GM19035 (cell line): ENCODE measurements around the gene VENTX.

ENCODE experiments used
- ATAC-seq: cut with Tn5 transposase; IDR thresholded peaks from one replicate; pipeline ENCODE4 v1.9.1; 2021; ENCODE audit not compliant: unreplicated experiment

VENTX gene

DNA sequence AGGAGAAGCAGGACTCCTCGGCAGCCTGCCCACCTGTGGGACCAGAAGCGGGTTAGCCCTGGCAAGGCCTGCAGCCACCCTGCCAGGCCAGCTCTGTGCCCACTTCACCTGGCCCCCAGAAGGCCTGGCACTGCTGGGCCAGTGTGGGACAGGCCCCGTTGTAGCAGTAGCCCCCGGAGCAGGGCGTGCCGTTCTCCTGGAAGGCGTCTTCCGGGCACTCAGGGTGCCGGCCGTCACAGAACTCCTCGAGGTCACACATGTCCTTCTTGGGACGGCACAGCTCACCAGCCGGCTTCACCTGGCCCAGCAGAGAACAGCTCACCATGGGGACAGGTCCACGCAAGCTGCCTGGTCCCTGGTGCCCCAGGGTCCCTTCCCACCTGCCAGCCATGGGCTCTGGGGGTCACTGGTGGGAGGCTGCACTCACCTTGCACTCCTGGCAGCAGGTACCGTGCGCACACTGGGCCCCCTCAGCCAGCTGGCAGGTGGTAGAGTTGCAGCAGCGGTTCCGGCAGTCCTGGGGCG lies 33.2 kb downstream of the VENTX start:
- ATAC-seq: no peak

DNA sequence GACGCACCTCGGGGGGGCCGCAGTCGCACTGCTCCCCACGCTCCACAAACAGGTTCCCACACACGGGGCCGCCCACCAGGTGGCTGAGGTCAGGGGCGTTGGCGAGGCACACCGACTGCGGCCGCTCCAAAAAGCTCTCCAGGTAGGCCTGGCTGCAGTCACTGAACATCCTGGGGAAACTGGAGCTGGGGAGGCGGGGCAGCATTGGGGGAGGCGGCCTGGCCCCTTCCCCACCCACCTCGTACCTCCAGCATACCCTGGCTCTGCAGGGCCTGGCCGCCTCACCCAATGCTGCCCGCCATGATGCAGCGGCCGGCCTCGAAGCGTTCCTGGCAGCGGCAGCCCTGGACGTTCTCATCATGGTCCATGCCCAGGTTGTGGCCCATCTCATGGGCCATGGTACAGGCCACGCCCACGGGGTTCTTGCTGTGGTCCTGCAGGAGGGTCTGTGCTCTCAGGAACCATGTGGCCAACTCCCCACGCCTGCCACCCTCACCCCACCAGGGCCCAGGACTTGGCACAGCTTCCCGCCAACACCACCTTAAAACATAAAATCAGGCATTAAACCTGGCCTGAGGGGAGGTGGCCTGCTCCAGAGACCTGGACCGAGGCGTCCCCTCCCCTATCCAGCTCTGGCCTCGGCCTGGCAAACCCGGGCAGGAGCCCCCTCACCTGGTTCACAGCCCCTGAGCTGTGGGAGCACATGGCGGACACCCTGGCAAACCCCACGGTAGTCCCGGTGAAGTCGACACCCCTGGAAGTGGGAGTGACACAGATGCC lies 34.1 kb downstream of the VENTX start:
- ATAC-seq: no peak

DNA sequence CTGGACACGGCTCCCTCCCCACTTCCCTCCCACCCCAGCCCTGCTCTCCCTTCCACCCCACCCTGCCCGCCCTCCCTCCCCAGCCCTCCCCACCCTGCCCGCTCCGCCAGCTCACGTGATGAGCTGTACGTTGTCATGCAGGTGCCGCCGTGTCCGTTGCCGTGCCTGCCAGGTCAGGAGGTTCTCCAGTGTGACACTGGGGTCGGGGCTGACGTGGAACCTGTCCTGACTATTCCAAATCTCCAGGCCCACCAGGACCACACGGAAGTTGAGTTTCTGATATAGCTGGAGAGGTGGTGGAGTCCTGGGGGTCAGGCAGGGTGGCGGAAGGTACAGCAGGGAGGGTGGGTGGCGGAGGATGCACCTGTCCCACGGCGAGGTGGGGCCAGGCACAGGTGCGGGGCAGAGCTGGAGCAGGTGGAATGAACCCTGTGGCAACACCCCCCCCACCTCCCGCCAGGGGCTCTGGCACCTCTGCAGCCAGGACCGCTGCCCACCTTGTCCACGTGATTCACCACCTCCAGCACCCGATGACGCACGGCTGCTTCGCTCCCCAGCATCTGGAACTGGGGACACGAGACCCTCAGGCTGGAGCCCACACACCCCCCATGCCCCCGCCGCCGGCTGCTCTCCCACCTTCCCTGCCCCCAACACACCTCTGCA lies 34.8 kb downstream of the VENTX start:
- no peak for ATAC-seq

DNA sequence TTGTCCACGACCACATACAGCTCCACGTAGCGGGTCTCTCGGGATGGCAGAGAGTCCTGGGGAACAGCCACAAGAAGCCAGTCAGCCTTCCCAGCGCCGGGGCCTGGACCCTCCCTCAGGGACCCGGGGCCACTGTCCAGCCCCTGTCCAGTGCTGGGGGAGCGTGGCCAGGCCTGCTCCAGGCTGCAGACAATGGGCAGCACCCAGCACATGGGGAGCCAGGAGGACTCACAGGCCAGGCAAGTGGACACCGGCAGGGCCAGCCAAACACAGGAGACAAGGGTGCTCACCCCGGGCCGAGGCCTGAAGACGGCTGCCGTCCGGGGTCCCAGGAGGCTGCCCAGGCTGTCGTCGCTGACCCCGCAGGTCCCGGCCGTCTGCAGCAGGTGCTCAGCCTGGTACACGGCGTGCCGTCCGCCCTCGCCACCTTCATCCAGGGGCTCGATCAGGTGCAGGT lies 35.3 kb downstream of the VENTX start:
- ATAC-seq: no peak

DNA sequence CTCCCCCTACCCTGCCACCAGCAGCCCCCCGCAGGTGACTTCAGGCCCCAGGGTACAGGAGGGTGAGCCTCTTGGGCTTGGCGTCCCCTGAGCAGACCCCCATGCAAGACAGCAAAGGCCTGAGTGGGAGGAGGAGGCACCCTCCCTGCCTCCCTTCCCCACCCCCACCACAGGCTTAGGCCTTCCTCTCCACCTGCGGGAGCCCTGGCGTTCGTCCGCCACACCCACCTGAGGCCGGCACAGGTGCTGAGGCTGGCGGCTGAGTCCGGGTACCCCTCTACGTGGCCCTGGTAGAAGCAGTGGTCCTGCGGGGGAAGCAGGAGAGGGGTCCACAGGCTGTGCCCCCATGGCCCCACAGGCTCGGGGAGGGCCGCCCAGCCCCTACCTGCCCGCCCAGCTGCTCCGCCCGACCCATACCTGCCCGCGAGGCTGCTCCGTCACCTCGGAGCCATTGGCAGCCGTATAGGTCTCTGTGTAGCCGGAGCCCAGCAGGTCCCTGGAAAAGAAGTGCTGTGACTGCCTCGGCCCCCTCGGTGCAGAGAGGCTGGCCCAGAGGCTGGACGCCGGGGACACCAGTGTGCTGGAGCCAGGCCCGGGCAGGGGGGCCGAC lies 36.0 kb downstream of the VENTX start:
- no peak for ATAC-seq

DNA sequence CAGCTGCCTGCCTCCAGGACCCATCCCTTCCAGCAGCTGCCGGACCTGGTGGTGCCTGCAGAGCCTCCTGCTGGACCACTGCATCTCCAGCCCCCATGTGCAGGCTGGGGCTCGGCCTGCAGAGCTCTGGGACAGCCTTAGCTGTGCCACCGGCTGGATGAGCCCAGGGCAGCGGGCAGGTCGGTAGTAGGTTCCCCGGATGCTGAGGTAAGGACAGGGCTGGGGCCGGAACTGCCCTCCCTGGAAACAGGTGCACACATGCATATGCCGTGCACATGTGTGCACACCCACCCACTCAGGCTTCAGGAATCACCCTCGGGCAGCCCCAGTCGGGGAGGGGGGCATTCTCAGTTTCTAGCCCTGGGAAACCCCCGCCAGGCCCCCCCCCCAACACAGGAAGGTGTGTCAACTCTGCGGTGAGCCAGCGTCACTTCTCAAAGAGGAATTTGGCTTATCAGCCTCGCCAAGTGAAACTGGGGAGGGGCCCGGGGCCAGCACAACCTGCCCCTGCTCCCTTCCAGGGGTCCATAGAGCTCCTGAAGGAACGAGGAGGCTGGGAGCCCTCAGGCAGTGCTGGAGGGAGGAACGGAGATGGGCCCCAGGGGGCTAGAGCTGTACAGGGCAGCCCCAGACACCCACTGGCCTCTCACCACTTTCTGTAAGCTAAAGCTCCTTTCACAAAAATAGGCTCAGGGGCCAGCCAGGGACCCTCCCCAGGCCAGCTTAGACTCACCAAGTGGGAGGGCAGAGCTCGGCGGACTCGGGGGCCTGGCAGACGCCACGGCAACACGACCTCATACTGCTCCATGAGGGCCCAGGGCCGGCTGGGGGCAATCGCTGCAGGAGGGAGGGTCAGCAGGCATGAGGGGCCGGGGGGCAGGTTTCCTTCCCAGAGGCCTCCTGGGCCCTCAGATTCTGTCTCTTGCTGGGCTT lies 37.4 kb downstream of the VENTX start:
- peak; percentile 51 for ATAC-seq

DNA sequence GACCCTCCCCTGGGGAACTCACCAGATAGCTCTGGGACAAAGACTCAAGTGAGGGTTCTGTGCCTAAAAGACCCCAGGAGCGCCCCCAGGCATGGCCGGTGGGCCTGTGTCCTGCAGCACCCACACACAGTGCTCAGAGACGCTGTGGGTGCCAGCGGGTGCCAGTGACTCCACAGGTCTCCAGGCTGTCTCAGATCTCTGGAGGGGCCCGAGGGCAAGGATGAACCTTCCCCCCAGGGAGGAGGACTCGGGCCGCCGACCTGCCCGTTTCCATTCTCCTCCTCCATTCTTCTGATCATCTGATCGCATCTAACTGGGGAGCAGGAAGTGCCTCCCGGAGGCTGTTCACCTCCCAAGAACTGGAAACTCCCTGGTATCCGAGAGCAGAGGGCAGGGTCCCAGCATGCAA lies 38.0 kb downstream of the VENTX start:
- peak; percentile 33 for ATAC-seq

DNA sequence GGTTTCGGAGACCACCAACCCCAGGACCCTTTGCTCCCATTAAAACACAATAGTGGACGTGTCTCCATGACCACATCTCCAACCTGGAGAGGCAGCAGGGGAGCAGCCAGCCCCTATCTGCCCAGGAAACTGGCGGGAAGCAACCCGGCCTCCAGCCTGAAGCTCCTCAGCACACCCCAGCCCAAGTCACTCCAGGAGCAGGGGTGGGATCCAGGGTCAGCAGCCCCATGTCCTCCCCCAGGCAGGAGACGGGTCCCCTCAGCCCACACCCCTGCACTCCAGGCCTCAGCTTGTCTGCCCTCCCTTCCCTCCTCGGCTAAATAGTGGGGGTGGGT lies 38.4 kb downstream of the VENTX start:
- peak; percentile 0 for ATAC-seq

DNA sequence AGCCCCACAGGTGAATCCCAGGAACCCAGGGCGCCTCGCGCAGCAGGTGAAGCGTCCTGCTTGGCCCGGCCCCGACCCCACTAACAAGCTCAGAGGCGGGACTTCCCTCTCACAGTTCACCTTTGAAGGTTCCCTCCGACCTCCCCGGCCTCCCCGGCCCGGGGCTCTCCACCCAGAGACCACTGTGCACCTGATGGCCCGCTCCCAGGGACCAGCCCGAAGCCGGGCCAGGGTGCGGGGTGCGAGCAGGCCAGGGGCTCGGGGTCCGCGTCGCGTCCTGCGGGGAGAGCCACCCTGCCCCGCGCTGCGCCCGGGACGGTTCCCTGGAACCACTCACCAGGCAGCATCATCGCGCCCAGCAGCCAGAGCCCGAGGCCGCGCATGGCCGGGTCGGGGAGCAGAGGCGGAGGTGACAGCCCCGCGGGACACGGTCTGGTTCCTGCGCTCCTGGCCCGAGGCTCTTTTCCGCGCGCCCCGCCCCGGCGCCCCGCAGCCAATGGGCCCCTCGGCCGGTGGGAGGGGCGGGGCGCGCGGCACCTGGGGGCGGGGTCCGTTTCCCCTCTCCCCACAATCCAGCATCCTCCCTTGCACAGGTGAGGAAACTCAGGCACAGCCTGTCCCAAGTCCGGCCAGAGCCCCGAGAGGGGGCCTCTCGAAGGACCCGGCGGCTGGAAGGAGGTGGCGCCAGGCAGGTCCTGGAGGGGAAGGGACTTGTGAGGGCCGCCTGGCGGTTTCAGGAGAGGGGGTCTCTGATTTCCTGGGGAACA lies 39.0 kb downstream of the VENTX start, which contains the start of gene ADAM8:
Gene ADAM8 (minus strand): TSS at position 434 of the 767 bp plus-strand sequence. CDS start 51 bp downstream, at position 383.
- ATAC-seq: peak; percentile 40

DNA sequence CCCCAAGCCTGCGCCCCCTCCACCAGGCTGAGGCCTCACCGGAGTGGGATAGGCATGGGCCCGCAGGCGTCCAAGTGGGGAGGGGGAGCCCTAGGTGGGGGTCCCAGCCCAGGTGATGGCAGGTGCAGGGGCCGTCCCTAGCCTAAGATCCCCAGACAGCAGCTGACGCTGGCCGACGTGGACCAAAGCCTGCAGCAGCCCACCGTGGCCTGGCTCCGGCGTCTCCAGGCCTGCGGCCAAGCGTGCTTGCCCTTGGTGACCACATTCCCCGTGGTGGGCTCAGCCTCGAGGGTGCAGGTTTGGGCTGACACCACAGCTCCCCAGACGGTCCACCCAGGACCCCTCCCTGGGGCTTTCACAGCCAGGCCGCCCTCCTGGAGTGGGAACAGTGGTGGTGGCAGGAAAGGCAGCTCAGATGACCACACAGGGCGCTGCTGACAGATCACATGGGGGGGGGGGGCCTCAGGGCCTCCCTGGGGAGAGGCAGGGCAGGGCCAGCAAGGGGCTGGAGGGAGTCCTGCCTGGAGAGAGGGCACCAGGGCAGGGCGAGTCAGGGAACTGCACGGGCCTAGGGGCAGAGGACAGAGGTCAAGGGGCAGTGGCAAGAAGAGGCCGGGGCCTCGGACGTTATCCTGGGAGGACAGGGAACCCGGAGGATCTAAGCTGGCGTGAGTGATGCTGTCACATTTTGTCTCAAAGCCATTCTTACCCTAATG lies 39.8 kb downstream of the VENTX start:
- ATAC-seq: no peak

DNA sequence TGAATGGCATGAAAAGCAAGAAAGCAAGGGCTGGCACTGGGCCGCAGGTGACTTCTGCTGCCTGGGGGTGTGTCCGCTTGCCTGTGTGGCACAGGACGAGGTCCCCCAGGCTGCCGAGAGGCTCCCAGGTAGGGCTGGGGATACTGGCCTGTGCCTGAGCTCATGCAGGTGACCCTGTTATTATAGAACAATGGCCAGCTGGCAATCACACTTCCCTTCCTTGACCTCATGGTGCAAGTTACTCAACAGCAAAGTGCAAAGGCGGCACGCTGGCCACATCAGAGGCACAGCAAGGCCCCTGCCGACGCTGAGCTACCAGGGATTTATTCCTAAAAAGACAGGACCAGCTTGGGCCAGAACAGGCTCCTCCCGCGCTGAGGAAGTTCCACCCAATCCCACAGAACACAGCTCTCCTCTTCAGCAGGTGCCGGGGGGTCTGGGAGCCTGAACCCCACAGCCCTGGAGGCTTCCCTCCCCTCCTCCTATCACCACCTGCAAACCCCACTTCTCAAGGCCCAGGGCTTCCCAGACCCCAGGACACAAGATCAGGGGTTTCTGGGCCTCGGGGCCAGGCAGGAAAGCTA lies 40.4 kb downstream of the VENTX start:
- no peak for ATAC-seq

DNA sequence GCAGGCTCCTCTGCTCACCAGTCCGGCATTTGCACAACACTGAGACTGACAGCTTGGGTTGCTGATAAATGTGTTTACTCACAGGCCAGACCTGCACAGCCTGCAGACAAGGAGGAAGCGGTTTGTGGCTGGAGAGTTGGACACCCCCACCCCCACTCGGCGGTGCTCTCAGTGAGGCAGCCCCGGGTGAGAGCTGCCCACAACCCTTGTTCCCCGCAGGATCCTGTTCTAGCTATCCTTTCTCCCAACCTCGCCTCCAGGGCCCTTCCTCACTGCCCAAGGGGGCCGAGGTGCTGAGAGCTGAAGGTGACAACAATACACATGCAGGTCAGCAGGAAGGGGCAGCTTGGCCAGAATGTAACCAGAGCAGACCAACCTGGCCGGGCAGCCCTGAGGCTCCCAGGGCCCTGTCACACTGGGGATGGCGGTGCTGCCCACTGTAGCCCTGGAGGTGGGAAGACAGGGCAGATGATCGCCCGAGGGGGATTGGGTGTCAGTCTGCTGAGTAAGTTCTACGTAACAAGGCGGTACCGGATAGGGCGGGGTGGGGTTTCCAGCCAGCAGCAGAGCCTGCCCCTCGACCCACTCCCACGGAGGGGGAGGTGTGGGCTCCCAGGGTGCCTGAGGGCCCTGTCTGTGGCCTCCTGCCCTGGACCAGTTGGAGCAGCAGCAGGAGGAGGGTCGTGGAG lies 41.1 kb downstream of the VENTX start:
- ATAC-seq: peak; percentile 46

DNA sequence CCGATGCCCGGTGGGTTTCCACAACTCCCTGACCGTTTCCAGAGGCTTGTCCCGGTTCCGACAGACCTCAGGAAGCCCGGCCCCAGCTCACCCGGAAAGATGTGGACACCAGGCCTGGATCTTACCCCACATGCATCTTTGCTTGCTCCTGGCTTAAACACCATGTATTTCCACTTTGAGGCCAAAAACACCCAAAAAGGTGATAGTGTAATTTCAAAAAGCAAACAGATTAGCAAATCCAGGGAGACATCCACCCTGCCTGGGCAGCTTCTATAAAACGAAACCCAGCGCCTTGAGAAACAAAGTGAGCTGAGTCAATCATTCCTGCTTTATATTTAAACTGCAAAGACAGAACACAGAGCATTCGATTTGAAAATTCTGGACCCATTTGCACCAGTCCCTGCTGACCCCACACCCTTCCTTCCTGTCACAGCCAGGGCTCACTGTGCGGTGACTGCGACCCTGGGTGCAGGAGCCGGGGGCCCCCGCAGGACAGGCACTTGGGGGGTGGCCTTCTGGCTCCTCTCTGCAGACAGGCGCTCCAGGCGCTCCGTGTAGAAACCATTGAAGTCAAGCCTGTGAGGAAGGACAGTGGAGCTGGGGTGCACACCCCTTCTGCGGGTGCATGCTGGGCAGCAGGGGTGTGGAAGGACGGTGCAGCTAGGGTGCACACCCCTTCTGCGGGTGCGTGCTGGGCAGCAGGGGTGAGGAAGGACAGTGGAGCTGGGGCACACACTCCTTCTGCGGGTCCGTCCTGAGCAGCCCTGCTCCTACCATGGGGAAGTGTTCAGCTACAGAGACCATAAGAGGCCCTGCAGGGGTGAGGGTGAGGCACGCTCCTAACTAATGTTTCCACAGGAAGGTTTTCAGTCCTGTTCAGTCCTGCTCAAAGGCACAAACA lies 41.9 kb downstream of the VENTX start:
- no peak for ATAC-seq

DNA sequence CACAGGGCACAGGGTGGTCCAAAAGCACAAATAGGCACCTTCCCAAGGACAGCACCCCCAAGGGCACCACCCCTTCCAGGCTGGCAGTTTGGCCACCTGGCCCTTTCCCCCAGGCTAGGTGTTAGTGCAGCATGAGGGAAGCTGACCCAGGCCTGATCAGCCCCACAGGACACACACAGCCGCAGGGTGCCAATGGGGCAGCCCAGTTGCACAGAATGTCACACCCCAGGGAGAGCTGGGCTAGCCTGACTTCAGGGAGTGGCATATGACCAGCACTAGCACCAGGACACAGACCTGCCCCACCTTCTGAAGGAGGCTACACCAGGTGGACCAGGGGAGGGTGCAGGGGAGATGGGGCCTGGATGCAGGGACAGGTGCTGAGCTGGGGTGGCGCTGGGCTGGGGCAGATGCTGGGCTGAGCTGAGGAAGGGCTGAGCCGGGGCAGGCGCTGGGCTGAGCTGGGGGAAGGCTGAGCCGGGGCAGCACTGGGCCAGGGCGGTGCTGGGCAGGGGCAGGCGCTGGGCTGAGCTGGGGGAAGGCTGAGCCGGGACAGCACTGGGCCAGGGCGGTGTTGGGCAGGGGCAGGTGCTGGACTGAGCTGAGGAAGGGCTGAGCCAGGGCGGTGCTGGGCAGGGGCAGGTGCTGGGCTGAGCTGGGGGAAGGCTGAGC lies 42.9 kb downstream of the VENTX start:
- no peak for ATAC-seq

DNA sequence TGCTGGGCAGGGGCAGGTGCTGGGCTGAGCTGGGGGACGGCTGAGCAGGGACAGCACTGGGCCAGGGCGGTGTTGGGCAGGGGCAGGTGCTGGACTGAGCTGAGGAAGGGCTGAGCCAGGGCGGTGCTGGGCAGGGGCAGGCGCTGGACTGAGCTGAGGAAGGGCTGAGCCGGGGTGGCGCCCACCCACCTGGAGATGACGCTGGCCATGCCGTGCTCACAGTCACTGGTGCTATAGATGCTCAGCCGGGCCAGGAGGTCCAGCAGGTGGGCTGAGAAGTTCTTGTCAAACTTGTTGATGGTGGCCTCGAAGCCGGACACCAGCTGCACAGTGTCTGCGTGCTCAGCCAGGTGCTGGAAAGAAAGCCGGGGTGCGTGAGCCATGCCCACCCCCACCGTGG lies 43.4 kb downstream of the VENTX start:
- no peak for ATAC-seq

DNA sequence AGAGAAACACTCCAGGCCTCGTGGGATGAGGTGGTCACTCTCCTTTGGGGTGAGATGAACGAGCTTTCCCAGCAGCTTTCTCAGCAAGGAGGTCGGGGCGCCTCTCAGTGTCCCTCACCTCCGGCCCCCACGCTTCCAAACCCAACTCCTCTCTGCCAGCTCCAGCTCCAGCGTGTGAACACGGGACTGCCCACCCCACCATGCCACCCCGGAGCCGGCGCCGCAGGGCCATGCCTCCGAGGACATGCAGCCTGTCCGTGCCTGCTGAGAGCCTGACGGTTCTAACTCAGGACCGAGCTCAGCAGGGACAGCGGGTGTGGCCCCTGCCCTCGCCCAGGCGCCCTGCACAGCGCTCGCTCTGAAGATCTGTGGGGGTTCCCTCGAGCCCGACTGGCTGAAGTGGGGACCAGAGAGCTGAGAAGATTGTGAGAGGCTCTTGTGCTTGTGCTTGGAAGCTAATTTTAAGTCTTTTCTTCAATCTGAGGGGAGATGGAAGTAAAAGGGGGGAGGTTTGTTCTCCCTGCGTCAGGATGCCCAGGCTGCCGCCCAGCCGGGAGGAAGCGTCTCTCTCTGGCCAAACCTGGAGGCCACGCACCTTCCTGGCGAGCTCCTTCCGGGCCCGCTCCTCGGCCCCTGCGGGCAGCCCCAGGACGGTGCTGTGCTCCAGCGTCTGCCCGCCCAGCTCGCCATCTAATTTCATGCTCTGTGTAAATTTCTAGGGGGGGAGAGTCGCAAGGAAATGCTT lies 44.1 kb downstream of the VENTX start:
- no peak for ATAC-seq
